Progenitor cell of endocrine pancreas (in vitro differentiated cells): Measurements from ENCODE around the gene ECI2. TPM values are rescaled to one million over a fixed set of nuclear protein-coding genes. Genes with fewer than 3 reads are reported as not detected.

Source experiments
- DNase-seq: peaks from one replicate; pipeline ENCODE4 v3.0.0; 2021; ENCODE audit warnings: low spot score; ENCODE audit not compliant: unreplicated experiment
- H3K27ac Mint-ChIP-seq: 2 replicates; pipeline ENCODE4 v1.8.0; 2021; ENCODE audit warnings: mild to moderate bottlenecking, moderate library complexity, mixed read lengths
- H3K27me3 Mint-ChIP-seq: 2 replicates; pipeline ENCODE4 v1.8.0; 2021; ENCODE audit warnings: mixed read lengths
- H3K36me3 Mint-ChIP-seq: 2 replicates; pipeline ENCODE4 v1.8.0; 2022; ENCODE audit warnings: mixed read lengths; ENCODE audit not compliant: insufficient read depth
- H3K4me1 Mint-ChIP-seq: 2 replicates; pipeline ENCODE4 v1.8.0; 2021; ENCODE audit warnings: low read depth, mixed read lengths
- H3K4me3 Mint-ChIP-seq: 2 replicates; pipeline ENCODE4 v1.8.0; 2021; ENCODE audit warnings: low read depth, mild to moderate bottlenecking, moderate library complexity, mixed read lengths
- H3K9me3 Mint-ChIP-seq: 2 replicates; pipeline ENCODE4 v1.8.0; 2021; ENCODE audit warnings: low read depth, mixed read lengths
- total RNA-seq: library from RNA; stranded (reverse); gene quantifications from 2 replicates; pipeline ENCODE4 v1.2.1, GENCODE V29; 2021
- TF ChIP-seq, protein P1 (sequence below): fragments of 200-600 bp; sonication (generic); IDR thresholded peaks from one replicate; pipeline ENCODE4 v1.5.0; 2021; ENCODE audit warnings: antibody characterized with exemption, mild to moderate bottlenecking; ENCODE audit not compliant: unreplicated experiment

Gene ECI2
- total RNA-seq, 1 donor from 2014 or later, result 68.5 TPM

GRCh38 chr6:4125500-4125899 lies 9.9 kb downstream of the ECI2 start:
- TF ChIP-seq, protein P1, sequence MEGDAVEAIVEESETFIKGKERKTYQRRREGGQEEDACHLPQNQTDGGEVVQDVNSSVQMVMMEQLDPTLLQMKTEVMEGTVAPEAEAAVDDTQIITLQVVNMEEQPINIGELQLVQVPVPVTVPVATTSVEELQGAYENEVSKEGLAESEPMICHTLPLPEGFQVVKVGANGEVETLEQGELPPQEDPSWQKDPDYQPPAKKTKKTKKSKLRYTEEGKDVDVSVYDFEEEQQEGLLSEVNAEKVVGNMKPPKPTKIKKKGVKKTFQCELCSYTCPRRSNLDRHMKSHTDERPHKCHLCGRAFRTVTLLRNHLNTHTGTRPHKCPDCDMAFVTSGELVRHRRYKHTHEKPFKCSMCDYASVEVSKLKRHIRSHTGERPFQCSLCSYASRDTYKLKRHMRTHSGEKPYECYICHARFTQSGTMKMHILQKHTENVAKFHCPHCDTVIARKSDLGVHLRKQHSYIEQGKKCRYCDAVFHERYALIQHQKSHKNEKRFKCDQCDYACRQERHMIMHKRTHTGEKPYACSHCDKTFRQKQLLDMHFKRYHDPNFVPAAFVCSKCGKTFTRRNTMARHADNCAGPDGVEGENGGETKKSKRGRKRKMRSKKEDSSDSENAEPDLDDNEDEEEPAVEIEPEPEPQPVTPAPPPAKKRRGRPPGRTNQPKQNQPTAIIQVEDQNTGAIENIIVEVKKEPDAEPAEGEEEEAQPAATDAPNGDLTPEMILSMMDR, result no peak
- H3K4me3 Mint-ChIP-seq, result no peak overlapping the region
- peak overlapping the region; percentile 71 for H3K27ac Mint-ChIP-seq
- no peaks in the 10 kb centered on the region for H3K27me3 Mint-ChIP-seq
- H3K4me1 Mint-ChIP-seq, result peaks cover 27% of the 10 kb centered on the region
- DNase-seq, result no peak
- H3K9me3 Mint-ChIP-seq, result peaks cover 4% of the 10 kb centered on the region
- peaks cover 40% of the 10 kb centered on the region for H3K36me3 Mint-ChIP-seq

GRCh38 chr6:4124351-4124750 lies 11.0 kb downstream of the ECI2 start:
- no peak for DNase-seq
- Mint-ChIP-seq H3K4me3 (no peak overlapping the region), H3K27ac (no peak overlapping the region), H3K36me3 (peaks cover 36% of the 10 kb centered on the region), H3K27me3 (no peaks in the 10 kb centered on the region), H3K9me3 (peaks cover 4% of the 10 kb centered on the region), H3K4me1 (peaks cover 27% of the 10 kb centered on the region)
- TF ChIP-seq, protein P1, result no peak

- Mint-ChIP-seq H3K27me3 (no peaks in the 10 kb centered on the region), H3K27ac (no peak overlapping the region), H3K4me1 (no peaks in the 10 kb centered on the region), H3K36me3 (peaks cover 27% of the 10 kb centered on the region), H3K9me3 (peaks cover 8% of the 10 kb centered on the region), H3K4me3 (no peak overlapping the region)
- TF ChIP-seq, protein P1, result no peak
- no peak for DNase-seq
Measured at GRCh38 chr6:4115741-4116140, 19.6 kb downstream of the ECI2 start.

- Mint-ChIP-seq H3K4me1 (peaks cover 8% of the 10 kb centered on the region), H3K9me3 (peaks cover 8% of the 10 kb centered on the region), H3K4me3 (no peak overlapping the region), H3K27ac (no peak overlapping the region), H3K36me3 (peaks cover 22% of the 10 kb centered on the region), H3K27me3 (no peaks in the 10 kb centered on the region)
- DNase-seq, result no peak
- TF ChIP-seq, protein P1, result no peak
Measured at GRCh38 chr6:4114123-4114522, 21.3 kb downstream of the ECI2 start.

- no peak for DNase-seq
- peaks cover 22% of the 10 kb centered on the region for H3K36me3 Mint-ChIP-seq
- H3K27me3 Mint-ChIP-seq, result no peaks in the 10 kb centered on the region
- H3K9me3 Mint-ChIP-seq, result peaks cover 8% of the 10 kb centered on the region
- TF ChIP-seq, protein P1, result no peak
- no peak overlapping the region for H3K27ac Mint-ChIP-seq
- H3K4me1 Mint-ChIP-seq, result peaks cover 11% of the 10 kb centered on the region
- H3K4me3 Mint-ChIP-seq, result no peak overlapping the region
Measured at GRCh38 chr6:4113649-4114048, 21.7 kb downstream of the ECI2 start.
